ENCODE data around the gene RAB3A.

GRCh38 chr19:18158467-18158866, 45.4 kb downstream of the RAB3A start:
- no peak for TF ChIP-seq EZH2 (IDR thresholded peaks at IDR 0.05; ENCODE audit: insufficient read depth, poor library complexity, severe bottlenecking)
- no peak for TF ChIP-seq EZH2phosphoT487 (IDR thresholded peaks at IDR 0.05; ENCODE audit: insufficient read depth, low read depth)

Measured in GM23248 (cell line).